ENCODE data around the gene EPHA10.

EPHA10 gene

GRCh38 chr1:37765916-37766664, 1.2 kb upstream of the EPHA10 start:
- H3K4me3 ChIP-seq (ENCODE audit: low read depth, low read length) = peak overlapping the region; percentile 39
- H3K9me3 ChIP-seq (ENCODE audit: control insufficient read depth, insufficient read depth, low read depth, low read length) = no peaks in the 10 kb centered on the region
- H3K4me1 ChIP-seq (ENCODE audit: control insufficient read depth, insufficient read depth, low read length) = peaks cover 12% of the 10 kb centered on the region; the same call in 1 of the 2 replicates
- peaks cover 99% of the 10 kb centered on the region for H3K27me3 ChIP-seq (ENCODE audit: control insufficient read depth, insufficient read depth, low read length)
- no peaks in the 10 kb centered on the region for H3K36me3 ChIP-seq (ENCODE audit: control insufficient read depth, insufficient read depth, low read length)
- no peak overlapping the region for H3K9ac ChIP-seq (ENCODE audit: low read length)
- H3K27ac ChIP-seq (ENCODE audit: low read depth, low read length) = no peak overlapping the region

GRCh38 chr1:37764414-37764825, 500 bp downstream of the EPHA10 start:
- Histone ChIP-seq H3K27ac (ENCODE audit: low read depth, low read length) (no peak overlapping the region), H3K36me3 (ENCODE audit: control insufficient read depth, insufficient read depth, low read length) (no peaks in the 10 kb centered on the region), H3K27me3 (ENCODE audit: control insufficient read depth, insufficient read depth, low read length) (peaks cover 99% of the 10 kb centered on the region), H3K9me3 (ENCODE audit: control insufficient read depth, insufficient read depth, low read depth, low read length) (no peaks in the 10 kb centered on the region), H3K4me3 (ENCODE audit: low read depth, low read length) (peak overlapping the region; percentile 39; the same call in 1 of the 2 replicates), H3K9ac (ENCODE audit: low read length) (no peak overlapping the region), H3K4me1 (ENCODE audit: control insufficient read depth, insufficient read depth, low read length) (peaks cover 12% of the 10 kb centered on the region; the same call in 1 of the 2 replicates)

- Histone ChIP-seq H3K9me3 (ENCODE audit: control insufficient read depth, insufficient read depth, low read depth, low read length) (no peaks in the 10 kb centered on the region), H3K4me1 (ENCODE audit: control insufficient read depth, insufficient read depth, low read length) (peaks cover 12% of the 10 kb centered on the region; the same call in 1 of the 2 replicates), H3K4me3 (ENCODE audit: low read depth, low read length) (no peak overlapping the region), H3K9ac (ENCODE audit: low read length) (no peak overlapping the region), H3K36me3 (ENCODE audit: control insufficient read depth, insufficient read depth, low read length) (no peaks in the 10 kb centered on the region), H3K27me3 (ENCODE audit: control insufficient read depth, insufficient read depth, low read length) (peaks cover 99% of the 10 kb centered on the region), H3K27ac (ENCODE audit: low read depth, low read length) (no peak overlapping the region)
Observed at GRCh38 chr1:37763791-37764413, 1.0 kb downstream of the EPHA10 start.

GRCh38 chr1:37762516-37762915, 2.4 kb downstream of the EPHA10 start:
- Histone ChIP-seq H3K4me3 (ENCODE audit: low read depth, low read length) (no peak overlapping the region), H3K9ac (ENCODE audit: low read length) (no peak overlapping the region), H3K27ac (ENCODE audit: low read depth, low read length) (no peak overlapping the region), H3K36me3 (ENCODE audit: control insufficient read depth, insufficient read depth, low read length) (no peaks in the 10 kb centered on the region), H3K4me1 (ENCODE audit: control insufficient read depth, insufficient read depth, low read length) (peaks cover 12% of the 10 kb centered on the region; the same call in 1 of the 2 replicates), H3K27me3 (ENCODE audit: control insufficient read depth, insufficient read depth, low read length) (peaks cover 100% of the 10 kb centered on the region), H3K9me3 (ENCODE audit: control insufficient read depth, insufficient read depth, low read depth, low read length) (no peaks in the 10 kb centered on the region)

- Histone ChIP-seq H3K9ac (ENCODE audit: low read length) (no peak overlapping the region), H3K9me3 (ENCODE audit: control insufficient read depth, insufficient read depth, low read depth, low read length) (no peaks in the 10 kb centered on the region), H3K4me1 (ENCODE audit: control insufficient read depth, insufficient read depth, low read length) (peaks cover 12% of the 10 kb centered on the region; the same call in 1 of the 2 replicates), H3K36me3 (ENCODE audit: control insufficient read depth, insufficient read depth, low read length) (no peaks in the 10 kb centered on the region), H3K4me3 (ENCODE audit: low read depth, low read length) (no peak overlapping the region), H3K27ac (ENCODE audit: low read depth, low read length) (no peak overlapping the region), H3K27me3 (ENCODE audit: control insufficient read depth, insufficient read depth, low read length) (peaks cover 100% of the 10 kb centered on the region)
Observed at GRCh38 chr1:37761416-37762095, 3.4 kb downstream of the EPHA10 start.

- no peak overlapping the region for H3K4me3 ChIP-seq (ENCODE audit: low read depth, low read length)
- H3K4me1 ChIP-seq (ENCODE audit: control insufficient read depth, insufficient read depth, low read length) = no peaks in the 10 kb centered on the region
- no peak overlapping the region for H3K9ac ChIP-seq (ENCODE audit: low read length)
- no peaks in the 10 kb centered on the region for H3K36me3 ChIP-seq (ENCODE audit: control insufficient read depth, insufficient read depth, low read length)
- H3K27me3 ChIP-seq (ENCODE audit: control insufficient read depth, insufficient read depth, low read length) = peaks cover 100% of the 10 kb centered on the region
- no peaks in the 10 kb centered on the region for H3K9me3 ChIP-seq (ENCODE audit: control insufficient read depth, insufficient read depth, low read depth, low read length)
- H3K27ac ChIP-seq (ENCODE audit: low read depth, low read length) = no peak overlapping the region
Observed at GRCh38 chr1:37759451-37759850, 5.5 kb downstream of the EPHA10 start.

GRCh38 chr1:37755951-37756560, 8.9 kb downstream of the EPHA10 start:
- no peaks in the 10 kb centered on the region for H3K4me1 ChIP-seq (ENCODE audit: control insufficient read depth, insufficient read depth, low read length)
- no peaks in the 10 kb centered on the region for H3K9me3 ChIP-seq (ENCODE audit: control insufficient read depth, insufficient read depth, low read depth, low read length)
- H3K4me3 ChIP-seq (ENCODE audit: low read depth, low read length) = no peak overlapping the region
- H3K9ac ChIP-seq (ENCODE audit: low read length) = no peak overlapping the region
- no peaks in the 10 kb centered on the region for H3K36me3 ChIP-seq (ENCODE audit: control insufficient read depth, insufficient read depth, low read length)
- peaks cover 100% of the 10 kb centered on the region for H3K27me3 ChIP-seq (ENCODE audit: control insufficient read depth, insufficient read depth, low read length)
- no peak overlapping the region for H3K27ac ChIP-seq (ENCODE audit: low read depth, low read length)

GRCh38 chr1:37755290-37755689, 9.6 kb downstream of the EPHA10 start:
- H3K9me3 ChIP-seq (ENCODE audit: control insufficient read depth, insufficient read depth, low read depth, low read length) = no peaks in the 10 kb centered on the region
- H3K4me1 ChIP-seq (ENCODE audit: control insufficient read depth, insufficient read depth, low read length) = no peaks in the 10 kb centered on the region
- peaks cover 100% of the 10 kb centered on the region for H3K27me3 ChIP-seq (ENCODE audit: control insufficient read depth, insufficient read depth, low read length)
- H3K27ac ChIP-seq (ENCODE audit: low read depth, low read length) = no peak overlapping the region
- H3K9ac ChIP-seq (ENCODE audit: low read length) = no peak overlapping the region
- H3K4me3 ChIP-seq (ENCODE audit: low read depth, low read length) = no peak overlapping the region
- no peaks in the 10 kb centered on the region for H3K36me3 ChIP-seq (ENCODE audit: control insufficient read depth, insufficient read depth, low read length)

GRCh38 chr1:37753473-37754321, 11.2 kb downstream of the EPHA10 start:
- Histone ChIP-seq H3K4me3 (ENCODE audit: low read depth, low read length) (peak overlapping the region; percentile 58), H3K9me3 (ENCODE audit: control insufficient read depth, insufficient read depth, low read depth, low read length) (no peaks in the 10 kb centered on the region), H3K27me3 (ENCODE audit: control insufficient read depth, insufficient read depth, low read length) (peaks cover 96% of the 10 kb centered on the region), H3K36me3 (ENCODE audit: control insufficient read depth, insufficient read depth, low read length) (no peaks in the 10 kb centered on the region), H3K4me1 (ENCODE audit: control insufficient read depth, insufficient read depth, low read length) (no peaks in the 10 kb centered on the region), H3K9ac (ENCODE audit: low read length) (no peak overlapping the region), H3K27ac (ENCODE audit: low read depth, low read length) (no peak overlapping the region)

Data from HUES6 (cell line).